ENCODE data around the gene CALD1. TPM values are rescaled to one million over a fixed set of nuclear protein-coding genes. Genes with fewer than 3 reads are reported as not detected.

Gene CALD1
- total and polyA plus RNA-seq, 2 experiments from 2014 or later, result 132 to 842 TPM

GRCh38 chr7:134870156-134870555, 90.7 kb downstream of the CALD1 start (continued):
- TF ChIP-seq REST (IDR thresholded peaks at IDR 0.05; ENCODE audit: unreplicated experiment), result no peak
- TF ChIP-seq NANOG (IDR thresholded peaks at IDR 0.05; ENCODE audit: borderline replicate concordance), result no peak
- TF ChIP-seq EZH2 (IDR thresholded peaks at IDR 0.05; ENCODE audit: low read depth, unreplicated experiment), result no peak
- TF ChIP-seq ETS1 (IDR thresholded peaks at IDR 0.05), result no peak
- no peak for TF ChIP-seq ZNF114 (CRISPR knock-in tag; IDR thresholded peaks at IDR 0.05)
- TF ChIP-seq CTCF (conservative IDR thresholded peaks at IDR 0.05; ENCODE audit: low read depth in 2 of 2), result no peak
- TF ChIP-seq ZNF331 (CRISPR knock-in tag; IDR thresholded peaks at IDR 0.05; ENCODE audit: low read depth), result no peak

- Mint-ChIP-seq H3K27me3 (ENCODE audit: insufficient read depth, low read depth, poor library complexity) (peaks cover 2% of the 10 kb centered on the region), H3K4me1 (peaks cover 24% of the 10 kb centered on the region), H3K4me3 (no peak overlapping the region)
These were observed 91.3 kb downstream of the CALD1 start for GRCh38 chr7:134870781-134871180.

More at GRCh38 chr7:134870781-134871180, 91.3 kb downstream of the CALD1 start:
- no peaks in the 10 kb centered on the region for H3K9me3 Mint-ChIP-seq
- no peak for ATAC-seq
- H3K9me2 ChIP-seq (ENCODE audit: insufficient read depth), result no peaks in the 10 kb centered on the region
- 0 out of 2 replicates have a peak, but pooled peaks cover 5% of the 10 kb centered on the region for H3K36me3 ChIP-seq (ENCODE audit: insufficient read depth)
- H3K4me2 ChIP-seq, result no peak overlapping the region
- H2AFZ ChIP-seq, result no peak overlapping the region
- DNase-seq (ENCODE audit: low spot score), result no peak
- no peaks in the 10 kb centered on the region; the same call in 1 of the 2 replicates for H3K79me2 ChIP-seq (replicated peaks; ENCODE audit: insufficient read depth)
- H3K4me3 ChIP-seq, result no peak overlapping the region
- H3K27ac Mint-ChIP-seq, result no peak overlapping the region
- no peak overlapping the region for H3K27ac ChIP-seq (ENCODE audit: low read depth)
- TF ChIP-seq ZNF331 (CRISPR knock-in tag; IDR thresholded peaks at IDR 0.05; ENCODE audit: low read depth), result no peak
- H3K4me1 ChIP-seq (ENCODE audit: insufficient read depth), result peaks cover 20% of the 10 kb centered on the region
- H3K36me3 Mint-ChIP-seq (ENCODE audit: low read depth), result peaks cover 16% of the 10 kb centered on the region
- H3K27me3 ChIP-seq (ENCODE audit: insufficient read depth), result no peaks in the 10 kb centered on the region
- H3F3A ChIP-seq (replicated peaks; ENCODE audit: low read depth), result no peaks in the 10 kb centered on the region
- H4K20me1 ChIP-seq (replicated peaks; ENCODE audit: insufficient read depth), result no peaks in the 10 kb centered on the region; the same call in 1 of the 2 replicates

All from GM23338 (cell line).